NCI-H345 treated with DMSO at 0.1 percent for 48 hours (cell line): ENCODE data around the gene ELP4.

Experiments used
- DNase-seq: peaks from one replicate; lab custom pipeline; 2025; ENCODE audit not compliant: unreplicated experiment; lab: John Stamatoyannopoulos, UW

ELP4 gene

GRCh38 chr11:31798057-31798553 lies 288.5 kb downstream of the ELP4 start:
- no peak for DNase-seq

DNA sequence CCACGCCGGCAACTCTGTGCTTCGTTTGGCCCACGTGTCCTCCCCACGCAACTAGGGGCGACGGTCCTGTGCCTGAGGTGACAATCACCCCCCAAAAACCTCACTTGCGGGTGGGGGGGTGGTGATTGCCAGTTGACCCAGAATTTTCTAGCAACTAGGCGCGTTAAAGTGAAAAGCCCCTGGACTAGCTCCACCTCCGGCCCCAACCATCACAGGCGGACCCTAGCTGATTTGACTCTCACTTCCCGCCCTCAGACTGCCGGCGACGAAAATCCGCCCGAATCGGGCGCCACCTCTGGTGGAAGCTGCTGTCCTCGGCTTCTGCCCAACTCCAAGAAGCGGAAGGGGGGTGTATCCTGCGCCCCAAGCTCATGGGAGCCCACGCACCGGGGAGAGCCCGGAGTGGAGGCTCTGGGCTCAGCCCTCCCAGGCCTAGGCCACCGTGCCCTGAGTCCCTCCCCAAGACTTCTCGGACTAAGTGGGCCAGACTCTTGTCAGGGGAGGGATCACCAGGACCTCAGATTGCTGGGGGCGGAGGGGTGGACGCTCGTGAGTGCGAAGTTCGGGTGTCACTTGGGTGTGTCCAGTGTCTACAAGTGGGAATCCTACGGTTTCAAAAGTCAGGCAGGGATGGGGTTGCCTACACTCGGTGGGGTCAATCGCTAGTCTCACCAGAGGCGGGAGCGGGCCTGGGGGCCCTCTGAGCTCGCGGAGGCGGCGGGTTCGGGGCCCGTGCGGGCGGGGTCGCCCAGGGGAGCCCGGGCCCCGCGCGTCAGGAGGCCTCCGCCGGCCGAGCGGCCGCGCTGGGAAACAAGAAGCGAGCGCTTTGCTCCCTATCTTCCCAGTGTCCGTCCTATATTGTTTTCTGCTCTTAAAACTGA lies 289.2 kb downstream of the ELP4 start:
- no peak for DNase-seq

DNA sequence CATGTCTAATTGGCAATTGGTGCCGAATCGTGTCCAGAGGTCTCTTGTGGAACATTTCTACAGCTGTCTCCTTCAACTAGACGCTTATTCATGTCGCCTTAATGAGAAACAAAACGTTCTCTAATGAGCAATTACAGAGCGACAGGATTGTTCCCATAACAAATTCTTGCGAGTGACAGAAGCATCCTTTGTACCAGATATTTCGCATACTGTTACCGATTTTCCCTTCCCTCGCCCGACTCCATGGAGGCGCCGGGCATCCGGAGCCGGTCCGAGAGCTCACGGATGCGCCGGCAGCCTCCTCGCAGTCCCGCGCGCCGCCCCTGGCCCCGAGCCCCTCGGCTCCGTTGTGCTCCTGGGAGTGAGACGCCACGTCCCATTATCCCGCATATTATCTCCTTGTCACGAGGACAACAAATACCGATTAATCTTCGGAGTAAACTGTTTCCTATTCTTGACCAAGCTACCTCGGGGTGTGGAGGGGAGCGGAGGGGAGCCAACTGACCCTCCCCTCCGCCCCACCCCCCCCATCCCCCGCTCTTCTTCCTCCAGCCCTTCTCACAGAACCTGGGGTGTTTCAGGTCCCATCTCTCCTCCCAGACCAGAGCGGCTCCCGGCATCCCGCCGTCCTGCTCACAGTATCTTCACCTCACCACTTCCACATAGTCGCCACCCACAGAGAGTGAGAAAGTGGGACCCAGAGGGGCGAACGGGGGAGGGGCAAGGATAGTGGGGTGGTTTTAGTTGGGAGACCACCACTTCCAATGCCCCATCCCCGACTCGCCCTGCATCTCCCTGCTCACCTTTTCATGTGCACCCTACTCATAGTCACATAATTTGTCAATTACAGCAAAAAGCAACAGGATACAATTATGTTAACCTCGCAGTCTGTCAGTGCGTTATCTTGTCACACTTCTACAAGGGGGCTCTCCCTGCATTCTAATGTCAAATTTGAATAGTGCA lies 290.1 kb downstream of the ELP4 start:
- DNase-seq = no peak

- no peak for DNase-seq
These were observed 291.1 kb downstream of the ELP4 start for GRCh38 chr11:31800398-31801265.

- DNase-seq = no peak
These were observed 291.7 kb downstream of the ELP4 start for GRCh38 chr11:31801298-31801702.

- no peak for DNase-seq
These were observed 292.5 kb downstream of the ELP4 start for GRCh38 chr11:31802000-31802551.

- DNase-seq = no peak
These were observed 293.0 kb downstream of the ELP4 start for GRCh38 chr11:31802609-31802989.

- no peak for DNase-seq
These were observed 293.6 kb downstream of the ELP4 start for GRCh38 chr11:31802990-31803812.

DNA sequence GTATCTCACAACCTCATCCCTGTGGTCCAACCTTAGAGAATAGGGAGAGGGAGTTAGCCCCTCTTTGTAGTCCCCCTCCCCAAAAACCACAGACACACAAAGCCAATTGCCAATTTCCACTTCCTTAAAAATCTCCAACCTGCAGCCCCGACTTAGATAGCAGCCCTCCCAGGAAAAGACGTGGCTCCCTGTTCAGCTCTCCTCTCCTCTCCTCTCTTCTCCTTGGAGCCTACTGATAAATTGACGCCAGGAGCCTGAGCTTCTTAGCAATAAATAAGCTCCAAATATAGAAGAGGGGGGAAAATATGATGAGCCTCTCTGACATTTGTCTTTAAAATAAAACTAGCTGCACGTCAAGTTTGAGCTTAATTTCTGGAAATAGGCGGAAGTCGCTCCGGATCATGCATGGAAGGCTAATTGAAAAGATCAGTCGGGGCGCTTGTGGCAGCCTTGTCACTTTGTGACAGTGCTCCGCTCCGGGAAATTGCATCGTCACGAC lies 294.3 kb downstream of the ELP4 start:
- DNase-seq = no peak

- DNase-seq = no peak
These were observed 294.9 kb downstream of the ELP4 start for GRCh38 chr11:31804312-31805036.

DNA sequence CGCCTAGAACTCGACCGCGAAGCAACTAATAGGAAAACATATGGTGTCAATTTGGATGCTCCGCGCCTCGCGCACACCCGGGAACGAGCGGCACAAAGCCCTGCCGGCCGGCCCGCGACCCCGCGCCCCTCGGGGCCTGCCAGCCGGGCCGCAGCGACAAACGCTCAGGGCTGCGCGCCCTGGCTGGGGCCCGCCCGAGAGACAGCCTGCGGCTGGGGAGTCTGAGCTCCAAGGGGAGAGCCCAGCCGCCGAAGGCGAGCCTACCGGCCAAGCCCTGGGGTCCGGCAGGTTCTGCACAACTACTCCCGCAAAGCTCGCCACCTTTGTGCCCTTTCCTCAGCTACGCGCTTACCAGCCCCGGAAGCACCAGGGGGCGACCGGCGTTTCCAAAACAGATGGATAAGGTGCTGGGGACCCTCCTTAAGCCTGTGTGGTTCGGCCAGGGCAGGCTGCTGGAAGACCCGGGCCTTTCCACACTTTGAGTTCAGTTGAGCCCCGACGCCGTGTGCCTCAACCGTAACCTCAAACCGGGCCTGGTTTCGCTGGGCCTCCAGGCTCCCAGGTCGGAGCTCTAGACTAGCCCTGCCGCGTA lies 295.6 kb downstream of the ELP4 start:
- DNase-seq = no peak

DNA sequence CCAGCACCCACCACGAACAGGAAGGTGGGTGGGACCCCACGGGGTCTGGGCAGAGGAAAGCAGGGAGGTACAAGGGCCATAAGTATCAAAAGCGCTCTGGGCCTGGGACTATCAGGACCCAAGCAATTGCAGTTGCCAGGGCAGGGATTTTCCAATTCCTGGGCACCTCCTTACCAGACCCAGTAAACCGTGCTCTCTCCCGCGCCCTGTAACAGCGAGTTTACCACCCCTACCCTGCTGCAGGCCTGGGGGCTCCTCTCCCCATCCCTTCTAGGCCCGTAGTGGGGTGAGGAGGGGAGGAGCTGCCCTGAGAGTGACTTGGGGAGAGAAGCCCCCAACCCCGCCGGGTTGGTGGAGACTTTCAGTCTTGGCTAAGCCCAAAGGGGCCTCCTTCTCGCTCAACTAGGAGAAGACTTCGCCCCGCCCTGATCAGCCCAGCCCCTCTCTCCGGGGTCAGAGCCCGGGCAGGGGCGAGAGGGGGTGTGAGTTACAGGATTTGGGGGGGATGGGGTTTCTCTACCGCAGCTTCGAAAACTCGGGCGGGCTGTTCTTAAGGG lies 296.1 kb downstream of the ELP4 start:
- DNase-seq = no peak

- no peak for DNase-seq
These were observed 296.8 kb downstream of the ELP4 start for GRCh38 chr11:31806186-31806927.

- DNase-seq = no peak
These were observed 297.6 kb downstream of the ELP4 start for GRCh38 chr11:31806928-31807798.

- no peak for DNase-seq
These were observed 298.5 kb downstream of the ELP4 start for GRCh38 chr11:31807799-31808667.
